ENCODE data around the gene ABCG1.

Gene ABCG1

DNA sequence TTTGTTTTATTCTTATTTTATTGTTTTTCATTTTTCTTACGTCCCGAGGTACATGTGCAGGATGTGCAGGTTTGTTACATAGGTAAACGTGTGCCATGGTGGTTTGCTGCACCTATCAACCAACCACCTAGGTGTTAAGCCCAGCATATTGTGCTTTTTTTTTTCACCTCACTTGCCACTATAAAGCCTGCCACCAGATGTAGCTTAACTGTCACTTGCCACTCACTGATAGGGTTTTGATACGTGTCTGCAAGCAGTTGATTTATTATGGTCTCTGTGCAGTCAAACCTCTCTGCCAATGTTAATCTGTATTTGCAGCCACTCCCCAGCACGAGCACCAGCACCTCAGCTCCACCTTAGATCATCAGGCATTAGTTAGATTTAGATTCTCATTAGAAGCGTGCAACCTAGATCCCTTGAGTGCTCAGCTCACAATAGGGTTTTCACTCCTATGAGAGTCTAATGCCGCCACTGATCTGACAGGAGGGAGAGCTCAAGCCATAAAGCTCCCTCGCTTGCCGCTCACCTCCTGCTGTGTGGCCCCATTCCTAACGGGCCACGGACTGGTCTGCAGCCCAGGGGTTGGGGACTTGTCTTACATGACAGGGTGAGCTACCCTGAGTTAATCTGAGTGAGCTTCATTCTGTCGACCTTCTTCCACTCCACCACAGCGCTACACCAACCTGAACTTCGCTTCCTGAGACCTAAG, 17.9 kb upstream of the ABCG1 start:
- TF ChIP-seq, protein P1, sequence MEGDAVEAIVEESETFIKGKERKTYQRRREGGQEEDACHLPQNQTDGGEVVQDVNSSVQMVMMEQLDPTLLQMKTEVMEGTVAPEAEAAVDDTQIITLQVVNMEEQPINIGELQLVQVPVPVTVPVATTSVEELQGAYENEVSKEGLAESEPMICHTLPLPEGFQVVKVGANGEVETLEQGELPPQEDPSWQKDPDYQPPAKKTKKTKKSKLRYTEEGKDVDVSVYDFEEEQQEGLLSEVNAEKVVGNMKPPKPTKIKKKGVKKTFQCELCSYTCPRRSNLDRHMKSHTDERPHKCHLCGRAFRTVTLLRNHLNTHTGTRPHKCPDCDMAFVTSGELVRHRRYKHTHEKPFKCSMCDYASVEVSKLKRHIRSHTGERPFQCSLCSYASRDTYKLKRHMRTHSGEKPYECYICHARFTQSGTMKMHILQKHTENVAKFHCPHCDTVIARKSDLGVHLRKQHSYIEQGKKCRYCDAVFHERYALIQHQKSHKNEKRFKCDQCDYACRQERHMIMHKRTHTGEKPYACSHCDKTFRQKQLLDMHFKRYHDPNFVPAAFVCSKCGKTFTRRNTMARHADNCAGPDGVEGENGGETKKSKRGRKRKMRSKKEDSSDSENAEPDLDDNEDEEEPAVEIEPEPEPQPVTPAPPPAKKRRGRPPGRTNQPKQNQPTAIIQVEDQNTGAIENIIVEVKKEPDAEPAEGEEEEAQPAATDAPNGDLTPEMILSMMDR (IDR thresholded peaks at IDR 0.05; ENCODE audit: insufficient read depth, missing control alignments) = no peak
- FAIRE-seq (no peak), DNase-seq (ENCODE audit: insufficient read length, low spot score) (no peak)

DNA sequence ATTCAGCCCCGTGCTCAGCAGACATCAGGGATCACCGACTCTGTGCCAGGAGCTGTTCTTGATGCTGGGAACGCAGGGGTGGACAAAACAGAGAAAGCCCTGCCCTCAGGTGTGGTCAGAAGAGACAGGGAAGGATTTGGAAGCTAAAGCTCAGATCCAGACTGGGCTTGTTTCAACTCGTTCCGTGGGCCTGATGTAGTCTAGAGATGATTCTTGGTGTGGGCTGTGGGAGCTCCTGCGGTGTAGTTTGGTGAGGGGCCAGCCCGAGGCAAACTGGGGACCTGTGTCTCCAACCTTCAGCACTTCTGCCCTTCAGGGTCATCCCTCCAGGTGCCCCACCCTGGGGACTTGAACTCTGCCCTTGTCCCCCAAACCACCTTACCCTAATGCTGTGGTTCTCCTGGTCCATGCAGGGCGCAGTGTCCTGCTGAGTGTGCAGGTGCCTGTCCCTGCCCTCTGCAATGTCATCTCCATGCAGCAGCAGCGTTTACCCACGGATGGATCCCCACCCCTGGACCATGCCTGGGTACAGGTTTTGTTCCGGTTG, 17.3 kb upstream of the ABCG1 start:
- TF ChIP-seq, protein P1 (IDR thresholded peaks at IDR 0.05; ENCODE audit: insufficient read depth, missing control alignments) = no peak
- DNase-seq (ENCODE audit: insufficient read length, low spot score) = no peak
- FAIRE-seq = no peak

DNA sequence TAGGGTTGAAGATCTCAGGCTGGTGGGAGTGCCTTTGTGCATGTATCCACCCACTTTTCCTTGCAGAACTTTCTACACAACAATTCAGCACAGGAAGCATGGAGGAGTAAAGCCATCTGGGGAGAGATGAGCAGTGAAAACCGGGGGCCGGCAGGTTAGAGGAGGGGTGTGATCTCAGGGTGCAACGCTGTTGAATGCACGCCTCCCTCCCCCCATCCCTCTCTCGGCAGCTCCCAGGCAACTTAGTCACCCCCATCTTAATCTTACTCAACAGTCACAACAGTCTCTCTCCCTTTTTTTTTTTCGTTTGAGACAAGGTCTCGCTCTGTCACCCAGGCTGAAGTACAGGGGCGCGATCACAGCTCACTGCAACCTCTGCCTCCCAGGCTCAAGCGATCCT, 16.6 kb upstream of the ABCG1 start:
- TF ChIP-seq, protein P1 (IDR thresholded peaks at IDR 0.05; ENCODE audit: insufficient read depth, missing control alignments) = no peak
- FAIRE-seq (no peak), DNase-seq (ENCODE audit: insufficient read length, low spot score) (no peak)

DNA sequence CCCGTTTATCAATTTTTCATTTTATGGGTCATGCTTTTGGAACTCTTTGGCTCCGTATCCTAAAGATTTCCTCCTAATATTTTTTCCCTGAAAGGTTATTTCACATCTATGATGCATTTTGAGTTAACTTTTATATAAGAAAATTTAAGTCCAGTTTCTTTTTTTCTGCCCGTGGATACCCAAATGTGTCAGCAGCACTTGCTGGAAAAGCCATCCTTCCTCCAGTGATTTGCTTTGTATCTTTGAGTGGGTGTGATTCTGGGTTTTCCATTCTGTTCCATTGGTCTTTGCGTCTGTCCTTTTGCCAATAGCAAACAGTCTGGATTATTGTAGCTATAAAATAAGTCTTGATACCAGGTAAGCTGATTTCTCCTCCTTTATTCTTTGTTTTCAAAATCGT, 15.6 kb upstream of the ABCG1 start:
- TF ChIP-seq, protein P1 (IDR thresholded peaks at IDR 0.05; ENCODE audit: insufficient read depth, missing control alignments) = no peak

DNA sequence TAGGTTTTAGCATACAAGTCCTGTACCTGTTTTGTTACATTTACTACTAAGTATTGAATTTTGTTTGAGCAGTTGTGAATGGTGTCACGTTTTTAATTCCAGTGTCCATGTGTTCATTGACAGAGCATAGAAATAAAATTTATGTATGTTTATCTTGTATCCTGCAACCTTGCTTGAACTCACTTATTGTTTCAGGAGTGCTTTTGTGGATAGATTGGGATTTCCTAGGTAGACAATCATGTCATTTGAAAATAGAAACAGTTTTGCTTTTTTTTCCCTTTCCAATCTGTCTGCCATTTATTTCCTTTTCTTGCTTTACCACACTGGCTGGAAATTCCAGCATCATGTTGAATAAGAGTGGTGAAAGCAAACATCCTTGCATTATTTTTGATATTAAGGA, 15.0 kb upstream of the ABCG1 start:
- FAIRE-seq (no peak), DNase-seq (ENCODE audit: insufficient read length, low spot score) (no peak)
- TF ChIP-seq, protein P1 (IDR thresholded peaks at IDR 0.05; ENCODE audit: insufficient read depth, missing control alignments) = no peak

More for the DNA sequence above, 15.6 kb upstream of the ABCG1 start:
- FAIRE-seq (no peak), DNase-seq (ENCODE audit: insufficient read length, low spot score) (no peak)

DNA sequence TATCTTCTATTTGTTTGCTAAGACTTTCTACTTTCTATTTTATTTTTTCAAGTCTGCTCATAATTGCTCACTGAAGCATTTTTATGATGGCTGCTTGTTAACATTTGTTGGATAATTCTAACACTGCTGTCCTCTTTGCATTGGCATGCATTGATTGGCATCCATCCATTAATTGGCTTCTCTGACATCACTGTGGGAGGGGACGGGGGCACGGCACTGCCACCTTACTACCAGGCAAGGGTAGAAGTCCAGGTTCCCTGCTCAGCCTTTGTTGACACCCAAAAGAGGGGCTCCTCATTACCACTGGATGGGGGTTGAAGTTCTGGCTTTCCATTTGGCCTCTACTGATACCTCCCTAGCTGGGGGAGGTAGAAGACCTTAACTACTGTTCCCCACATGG, 11.5 kb upstream of the ABCG1 start:
- no peak for DNase-seq (ENCODE audit: insufficient read length, low spot score)
- FAIRE-seq = no peak
- TF ChIP-seq, protein P1 (IDR thresholded peaks at IDR 0.05; ENCODE audit: insufficient read depth, missing control alignments) = no peak

DNA sequence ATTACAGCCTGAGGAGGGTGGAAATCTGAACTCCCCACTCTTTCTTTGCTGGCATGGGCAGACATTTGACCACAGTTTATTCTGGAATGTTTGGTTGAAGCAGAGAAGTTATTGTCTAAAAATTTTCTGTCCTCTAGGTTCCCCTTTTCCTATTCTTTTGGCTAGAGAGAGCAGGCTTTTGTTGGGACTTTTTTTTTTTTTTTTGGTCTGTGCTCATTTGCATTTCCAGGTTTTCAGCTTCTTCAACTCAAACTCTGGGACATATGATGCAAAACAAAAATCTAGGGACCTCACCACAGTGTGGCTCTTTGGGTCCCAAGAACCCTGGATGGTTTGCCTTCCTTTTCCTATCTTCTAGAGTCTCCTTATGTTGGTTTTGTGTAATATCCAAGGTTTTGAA, 10.9 kb upstream of the ABCG1 start:
- TF ChIP-seq, protein P1 (IDR thresholded peaks at IDR 0.05; ENCODE audit: insufficient read depth, missing control alignments) = no peak
- no peak for FAIRE-seq
- DNase-seq (ENCODE audit: insufficient read length, low spot score) = no peak
